Kidney glomerular epithelial cell (primary cell): ENCODE data around the gene DRC1.

ENCODE experiments used
- DNase-seq: peaks from one replicate; lab custom pipeline; 2025; lab: John Stamatoyannopoulos, UW

DRC1 gene

DNA sequence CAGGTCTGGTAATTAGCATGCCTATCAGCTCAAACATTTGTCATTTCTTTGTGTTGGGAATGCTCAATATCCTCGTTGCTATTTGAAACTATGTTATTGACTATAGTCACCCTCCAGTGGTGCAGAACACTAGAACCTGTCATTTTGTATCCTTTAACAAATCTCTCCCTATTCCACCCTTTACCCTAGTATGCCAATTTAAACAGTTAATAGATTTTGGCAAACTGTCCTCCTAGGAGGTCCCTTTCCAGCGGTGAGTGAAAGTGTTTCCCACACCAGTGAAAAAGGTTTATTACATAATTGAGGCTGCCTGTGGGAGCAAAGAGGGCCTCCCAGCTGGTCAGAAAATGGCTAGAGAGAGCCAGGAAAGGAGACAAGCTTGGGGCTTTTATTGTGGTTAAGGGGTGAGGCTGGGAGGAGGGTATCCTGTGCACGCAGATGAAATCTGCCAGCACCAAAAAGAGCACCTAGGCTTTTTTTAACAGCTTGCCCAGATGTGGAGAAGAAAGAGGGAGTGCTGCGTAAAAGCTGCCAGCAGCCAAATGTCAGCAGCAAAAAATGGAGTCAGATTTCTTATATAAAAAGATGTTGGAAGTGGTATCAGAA lies 1.8 kb upstream of the DRC1 start:
- DNase-seq = peak; percentile 14

DNA sequence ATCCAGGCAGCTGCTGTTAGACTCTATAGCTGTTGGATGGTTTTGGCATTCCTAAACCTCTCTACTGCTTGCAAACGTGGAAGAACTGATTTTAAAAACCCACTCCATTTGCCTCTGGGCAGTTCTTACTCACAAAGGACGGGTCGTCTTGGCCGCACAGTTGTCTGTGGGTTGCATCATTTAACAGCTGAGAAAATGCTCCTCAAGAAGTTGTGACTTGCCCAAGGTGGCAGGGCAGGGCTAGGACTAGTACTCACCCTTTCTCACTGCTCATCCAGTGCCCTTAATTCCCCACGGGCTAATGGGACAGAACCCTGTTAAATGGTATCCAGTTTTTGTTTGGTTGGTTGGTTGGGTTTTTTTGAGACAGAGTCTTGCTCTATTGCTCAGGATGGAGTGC lies 997 bp upstream of the DRC1 start:
- DNase-seq = no peak

DNA sequence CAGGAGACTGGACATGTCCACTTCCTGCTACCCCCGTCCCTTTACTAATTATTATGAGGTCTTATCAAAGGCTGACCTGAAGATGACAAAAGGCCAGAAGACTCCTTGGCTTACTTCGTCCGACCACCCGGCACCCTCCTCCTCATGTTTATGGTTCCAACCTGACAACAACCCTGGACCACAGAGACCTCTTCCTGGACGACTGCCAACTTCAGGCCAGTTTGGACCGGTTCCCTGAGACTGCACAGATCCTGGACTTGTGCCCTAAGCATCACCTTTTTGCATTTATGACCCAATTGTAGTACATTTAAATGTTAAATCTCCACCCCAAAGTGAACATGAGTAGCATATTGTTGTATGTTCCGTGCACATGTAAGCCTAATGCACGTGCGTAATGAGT lies 5.8 kb downstream of the DRC1 start:
- no peak for DNase-seq

DNA sequence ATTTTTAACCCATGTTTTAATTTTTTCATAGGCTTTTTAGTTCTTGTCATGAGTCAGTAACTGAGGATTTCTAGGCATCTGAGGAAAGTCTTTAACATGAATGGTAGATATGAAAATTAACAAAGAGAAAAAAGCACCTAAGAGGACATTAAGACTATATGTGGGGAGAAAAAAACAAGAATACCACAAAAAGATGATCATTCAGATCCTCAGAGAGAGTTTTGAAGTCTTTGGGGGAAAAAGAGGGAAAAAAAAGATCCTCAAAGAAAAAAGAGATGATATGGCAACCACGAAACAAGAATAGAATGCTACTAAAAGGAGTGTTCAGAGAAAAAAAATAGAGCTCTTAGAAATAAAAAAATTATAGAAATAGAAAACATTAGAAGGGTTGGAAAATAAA lies 8.1 kb downstream of the DRC1 start:
- DNase-seq = no peak

DNA sequence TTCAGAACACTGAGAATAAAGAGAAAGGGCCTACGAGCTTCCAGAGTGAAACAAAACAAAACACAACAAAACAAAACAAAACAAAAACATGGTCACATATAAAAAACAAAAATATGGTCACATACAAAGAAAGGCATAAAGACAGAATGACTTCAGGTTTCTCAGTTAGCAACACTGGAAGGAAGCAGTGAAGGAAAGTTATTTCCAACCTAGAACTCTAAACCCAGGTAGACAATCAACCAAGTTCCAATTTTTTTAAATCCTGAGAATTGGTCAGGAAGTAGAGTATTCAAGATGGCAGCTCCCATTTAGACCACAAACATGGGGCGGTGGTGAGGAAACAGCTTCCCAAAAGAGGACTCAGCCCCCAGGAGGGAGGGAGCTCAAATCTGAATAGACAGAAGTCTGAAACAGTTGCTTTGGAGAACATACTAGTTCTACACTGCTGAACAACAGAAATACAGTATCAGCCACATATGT lies 9.1 kb downstream of the DRC1 start:
- no peak for DNase-seq

DNA sequence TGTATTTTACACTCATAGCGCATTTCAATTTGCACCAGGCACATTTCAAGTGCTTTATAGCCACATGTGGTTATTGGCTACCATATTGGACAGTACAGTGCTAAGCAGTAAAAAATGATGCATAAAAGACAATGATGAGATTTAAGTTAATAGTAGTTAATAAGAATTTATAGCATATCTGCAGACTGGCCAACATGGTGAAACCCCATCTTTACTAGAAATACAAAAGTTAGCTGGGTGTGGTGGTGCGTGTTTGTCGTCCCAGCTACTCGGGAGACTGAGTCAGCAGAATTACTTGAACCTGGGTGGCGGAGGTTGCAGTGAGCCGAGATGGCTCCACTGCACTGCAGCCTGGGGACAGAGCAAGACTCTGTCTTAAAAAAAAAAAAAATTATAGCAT lies 9.7 kb downstream of the DRC1 start:
- DNase-seq = no peak

DNA sequence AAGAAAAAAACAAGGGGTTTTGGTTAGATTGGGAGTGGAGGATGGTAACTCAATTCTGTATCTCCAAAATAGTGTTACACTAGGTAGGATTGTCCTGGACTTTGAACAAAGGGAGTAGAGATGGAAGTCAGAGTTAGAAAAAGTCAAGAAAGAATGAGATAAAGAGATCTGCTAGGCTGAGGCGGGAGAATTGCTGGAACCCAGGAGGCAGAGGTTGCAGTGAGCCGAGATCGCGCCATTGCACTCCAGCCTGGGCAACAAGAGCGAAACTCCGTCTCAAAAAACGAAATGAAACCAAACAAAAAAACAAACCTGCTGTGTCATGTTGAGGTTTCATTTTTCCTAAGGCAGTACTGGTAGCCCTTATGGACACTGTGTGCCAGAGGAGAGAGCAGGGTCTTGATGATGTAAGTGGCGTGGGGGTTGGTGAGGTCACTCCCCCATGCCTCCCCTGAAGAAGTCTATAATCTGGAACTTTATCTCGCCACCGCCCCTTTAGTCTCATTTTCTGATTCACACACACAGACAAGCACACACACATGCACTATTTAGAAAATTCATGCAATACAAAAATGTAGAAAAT lies 10.5 kb downstream of the DRC1 start:
- no peak for DNase-seq

DNA sequence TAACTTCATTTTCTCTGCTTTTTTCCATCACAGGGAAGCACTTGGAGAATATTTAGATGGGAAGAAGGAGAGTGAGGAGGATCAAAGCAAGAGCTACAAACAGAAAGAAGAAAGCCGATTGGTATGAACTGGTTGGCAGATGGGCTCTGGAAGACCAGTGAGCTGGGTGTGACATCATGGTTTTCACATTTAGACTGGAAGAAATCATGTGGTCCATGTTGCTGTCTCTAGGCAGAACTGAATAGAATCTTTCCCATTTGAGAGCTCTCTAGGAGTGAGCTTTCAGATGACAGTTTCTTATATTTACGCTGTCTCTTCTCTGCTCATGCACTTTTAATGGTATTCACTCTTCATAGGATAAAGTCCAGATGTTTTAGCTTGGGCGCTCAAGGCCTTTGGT lies 12.6 kb downstream of the DRC1 start:
- DNase-seq = no peak

DNA sequence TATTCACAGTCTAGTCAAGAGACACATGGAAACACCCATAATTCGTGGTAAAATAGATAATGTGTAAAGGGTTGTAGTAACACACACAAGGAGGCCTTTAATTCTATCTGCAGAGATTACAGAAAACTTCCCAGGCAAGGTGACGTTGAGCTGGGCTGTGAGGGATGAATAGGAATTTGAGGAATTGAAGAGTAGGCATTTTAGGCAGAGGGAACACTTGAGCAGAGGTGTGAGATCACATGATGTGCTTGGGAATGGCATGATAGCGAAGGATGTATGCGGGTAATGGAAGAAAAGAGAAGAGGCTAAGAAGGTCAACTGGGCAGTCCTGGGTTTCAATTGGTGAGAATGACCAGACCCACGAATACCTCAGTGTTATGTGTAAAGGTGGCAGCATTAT lies 20.2 kb downstream of the DRC1 start:
- DNase-seq = no peak

DNA sequence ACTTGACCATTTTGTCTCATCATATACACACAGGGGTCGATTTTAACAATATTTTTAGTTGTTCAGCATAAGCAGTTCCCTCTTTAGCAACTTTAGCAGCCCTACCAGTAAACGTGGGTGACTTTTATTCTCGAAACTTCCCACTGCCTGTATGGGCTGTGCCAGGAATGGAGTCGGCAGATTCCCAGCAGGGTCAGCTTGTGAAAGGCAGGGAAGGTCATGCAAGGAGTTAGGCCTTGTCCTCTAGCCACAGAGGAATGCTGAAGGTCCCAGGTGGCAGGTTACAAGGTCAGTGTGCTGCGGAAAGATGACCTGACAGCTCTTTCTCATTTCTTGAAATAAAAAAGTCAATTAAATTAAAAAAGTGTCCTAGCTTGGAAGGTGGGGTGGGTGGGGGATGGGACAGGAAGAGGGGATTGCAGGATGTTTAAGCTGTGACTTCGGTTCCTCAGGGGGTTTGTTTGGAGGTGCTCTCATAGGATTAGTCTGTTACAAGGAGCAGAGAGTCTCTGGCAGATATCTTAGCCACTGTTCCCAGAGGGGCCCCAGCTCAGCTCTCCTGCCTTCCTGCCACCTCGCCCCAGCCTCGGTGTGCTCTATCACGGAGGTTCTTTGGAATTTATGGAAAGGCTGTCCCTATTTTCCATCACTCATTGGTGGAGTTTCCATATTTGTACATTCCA lies 21.4 kb downstream of the DRC1 start:
- no peak for DNase-seq

DNA sequence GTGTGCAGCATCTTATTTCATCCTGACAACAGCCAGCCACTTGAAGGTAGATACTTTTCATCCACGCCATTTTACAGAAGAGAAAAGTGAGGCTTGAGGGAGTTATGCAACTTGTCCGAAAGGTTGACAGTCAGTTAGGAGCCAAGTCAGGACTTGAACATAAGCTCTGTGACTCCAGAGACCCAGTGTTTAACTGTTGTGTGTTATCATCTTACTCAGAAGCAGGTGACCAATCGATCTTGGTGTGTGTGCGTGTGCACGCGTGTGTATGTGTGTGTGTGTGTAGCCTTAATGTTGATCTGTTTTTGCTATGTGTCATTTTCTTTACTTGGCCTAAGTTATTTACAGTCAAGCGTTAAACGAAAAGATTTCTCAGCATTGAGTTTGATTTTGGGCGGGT lies 22.0 kb downstream of the DRC1 start:
- no peak for DNase-seq

DNA sequence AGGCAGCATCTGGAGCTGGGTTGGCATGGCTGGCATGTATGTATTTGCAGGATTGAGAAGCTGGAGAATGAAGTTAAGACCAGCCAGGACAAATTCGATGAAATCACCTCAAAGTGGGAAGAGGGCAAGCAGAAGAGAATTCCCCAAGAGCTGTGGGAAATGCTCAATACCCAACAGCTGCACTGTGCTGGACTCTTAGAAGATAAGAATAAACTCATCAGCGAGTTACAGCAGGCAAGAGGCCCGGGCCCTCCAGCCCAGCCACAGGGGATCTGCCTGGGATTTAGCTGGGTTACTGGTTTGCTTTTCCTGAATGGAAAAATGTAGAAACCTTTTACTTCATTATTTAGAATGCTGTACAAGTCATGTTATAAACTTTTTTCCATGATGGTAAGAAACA lies 22.5 kb downstream of the DRC1 start:
- DNase-seq = no peak

DNA sequence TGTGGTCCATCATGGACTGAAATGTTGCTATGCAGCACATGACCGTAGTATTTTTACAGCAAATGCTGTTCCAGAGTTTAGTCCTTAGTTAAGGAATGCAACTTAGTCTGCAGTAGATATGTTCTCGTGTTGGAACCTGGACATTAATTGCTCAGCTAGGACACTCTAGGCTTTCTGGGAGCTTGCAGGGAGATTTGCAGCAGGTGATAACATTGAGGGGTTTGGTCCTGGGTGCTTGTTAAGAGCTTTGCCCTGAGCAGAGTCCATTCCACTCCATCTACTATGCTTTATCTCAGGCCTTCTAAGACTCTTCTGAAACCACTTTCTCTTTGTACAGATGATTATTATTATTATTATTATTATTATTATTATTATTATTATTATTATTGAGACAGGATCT lies 27.1 kb downstream of the DRC1 start:
- DNase-seq = no peak

DNA sequence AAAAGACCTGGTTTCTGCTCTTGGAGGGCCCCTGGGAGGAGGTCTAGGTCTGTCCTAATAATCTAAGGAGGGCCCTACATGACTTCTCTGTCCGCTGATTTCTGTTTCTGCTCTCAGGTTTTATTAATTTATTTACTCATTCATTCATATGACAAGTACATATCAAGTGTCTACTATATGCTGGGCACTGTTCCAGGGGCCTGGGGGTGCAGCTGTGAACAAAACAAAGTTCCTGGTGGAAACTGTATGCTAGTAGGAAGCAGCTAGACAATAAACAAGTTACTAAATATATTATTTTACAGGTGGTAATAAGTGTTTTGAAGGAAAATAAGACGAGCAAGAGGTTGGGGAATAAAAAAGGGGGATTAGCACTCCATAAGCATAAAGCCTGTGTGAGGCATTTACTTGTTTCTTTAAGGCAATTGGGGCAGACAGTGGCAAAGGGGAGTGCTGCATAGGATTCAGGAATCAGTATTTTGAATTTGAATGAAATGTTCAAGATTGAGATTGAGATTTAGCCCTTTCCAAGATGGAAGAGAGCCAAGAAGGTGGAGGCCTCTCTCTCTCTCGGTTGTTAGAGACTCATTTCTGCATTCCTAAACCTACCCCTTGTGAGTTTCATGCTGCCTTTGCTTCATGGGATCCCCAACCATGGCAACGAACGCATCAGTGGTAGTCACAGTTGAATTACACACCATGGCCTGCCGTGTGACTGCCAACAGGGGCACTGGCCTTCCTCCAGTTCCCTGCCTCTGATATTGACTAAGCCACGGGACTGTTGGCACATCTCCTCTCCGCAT lies 28.3 kb downstream of the DRC1 start:
- DNase-seq = no peak

DNA sequence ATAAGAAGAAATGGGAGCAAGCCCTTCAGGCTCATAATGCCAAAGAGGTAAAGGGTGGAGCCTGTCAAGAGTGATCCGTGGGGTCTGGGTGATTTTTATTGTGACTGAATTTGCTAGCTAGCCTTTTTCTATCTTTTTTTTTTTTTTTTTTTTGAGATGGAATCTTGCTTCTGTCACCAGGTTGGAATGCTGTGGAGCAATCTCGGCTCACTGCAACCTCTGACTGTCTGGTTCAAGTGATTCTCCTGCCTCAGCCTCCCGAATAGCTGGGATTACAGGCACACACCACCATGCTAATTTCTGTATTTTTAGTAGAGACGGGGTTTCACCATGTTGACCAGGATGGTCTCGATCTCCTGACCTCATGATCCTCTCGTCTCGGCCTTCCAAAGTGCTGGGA lies 29.1 kb downstream of the DRC1 start:
- DNase-seq = no peak

DNA sequence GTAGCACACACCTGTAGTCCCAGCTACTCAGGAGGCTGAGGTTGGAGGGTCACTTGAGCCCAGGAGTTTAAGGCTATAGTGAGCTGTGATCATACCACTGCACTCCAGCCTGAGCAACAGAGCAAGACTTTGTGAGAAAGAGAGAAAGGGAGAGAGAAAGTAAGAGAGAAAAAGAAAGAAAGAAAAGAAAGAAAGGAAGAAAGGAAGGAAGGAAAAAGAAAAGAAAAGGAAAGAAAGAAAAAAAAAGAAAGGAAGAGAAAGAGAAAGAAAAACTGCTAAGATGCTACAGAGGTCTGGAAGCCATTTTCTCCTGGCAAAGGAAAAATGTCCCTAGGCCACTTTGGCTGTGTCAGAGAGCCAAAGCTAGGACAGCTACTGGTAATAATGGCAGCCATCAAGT lies 30.6 kb downstream of the DRC1 start:
- no peak for DNase-seq

DNA sequence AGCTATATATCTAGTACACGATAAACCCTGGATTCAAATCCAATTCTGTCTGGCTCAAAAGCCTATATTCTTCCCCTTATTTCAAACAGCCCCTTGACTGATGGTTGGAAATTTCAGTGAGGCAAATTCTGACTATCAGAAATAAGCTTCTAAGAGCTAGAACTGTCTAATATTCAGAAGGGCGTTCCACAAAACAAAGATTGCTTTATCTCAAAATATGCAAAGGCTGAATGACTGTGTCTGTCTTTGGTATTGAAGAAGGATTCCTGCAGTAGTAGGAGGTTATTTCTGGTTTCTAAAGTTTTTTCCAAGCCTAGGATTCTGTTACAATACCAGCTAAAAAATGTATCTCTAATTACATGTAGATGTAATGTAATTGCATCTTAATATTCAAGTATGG lies 31.1 kb downstream of the DRC1 start:
- DNase-seq = no peak

DNA sequence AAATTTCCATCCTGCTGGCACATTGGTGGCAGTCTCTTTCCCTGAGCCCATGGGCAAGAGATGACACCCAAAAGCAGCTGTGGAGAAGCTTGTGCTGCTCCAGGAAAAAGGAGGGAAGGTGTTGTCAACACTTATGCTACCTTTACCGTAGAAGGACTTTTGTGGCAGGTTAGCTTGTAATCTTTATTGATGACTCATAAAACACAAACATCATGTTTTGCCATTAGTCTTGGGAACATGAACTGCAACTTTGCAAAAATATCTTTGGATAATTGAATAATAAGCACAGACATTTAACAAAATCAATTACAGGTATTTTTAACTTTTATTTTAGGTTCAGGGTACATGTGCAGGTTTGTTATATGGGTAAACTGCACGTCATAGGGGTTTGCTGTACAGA lies 33.4 kb downstream of the DRC1 start:
- DNase-seq = no peak

DNA sequence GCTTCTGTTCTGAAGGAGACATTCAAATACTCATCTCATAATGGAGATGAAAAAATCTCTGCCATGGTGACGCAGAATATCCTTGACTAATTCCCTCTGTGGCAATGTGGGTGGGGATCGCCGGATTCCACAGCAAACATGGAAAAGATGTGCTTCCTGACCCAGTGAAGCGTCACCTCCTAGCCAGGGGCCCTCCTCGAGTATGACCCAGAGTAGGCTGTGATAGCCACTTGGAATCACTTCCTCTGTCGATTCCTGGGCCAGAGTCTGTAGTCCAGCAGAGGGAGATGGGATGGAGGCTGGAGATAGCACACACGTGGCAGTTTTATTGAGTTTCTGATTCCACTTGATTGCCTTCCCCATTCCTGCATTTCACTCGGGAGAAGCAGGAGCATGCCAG lies 36.8 kb downstream of the DRC1 start:
- DNase-seq = peak; percentile 1

DNA sequence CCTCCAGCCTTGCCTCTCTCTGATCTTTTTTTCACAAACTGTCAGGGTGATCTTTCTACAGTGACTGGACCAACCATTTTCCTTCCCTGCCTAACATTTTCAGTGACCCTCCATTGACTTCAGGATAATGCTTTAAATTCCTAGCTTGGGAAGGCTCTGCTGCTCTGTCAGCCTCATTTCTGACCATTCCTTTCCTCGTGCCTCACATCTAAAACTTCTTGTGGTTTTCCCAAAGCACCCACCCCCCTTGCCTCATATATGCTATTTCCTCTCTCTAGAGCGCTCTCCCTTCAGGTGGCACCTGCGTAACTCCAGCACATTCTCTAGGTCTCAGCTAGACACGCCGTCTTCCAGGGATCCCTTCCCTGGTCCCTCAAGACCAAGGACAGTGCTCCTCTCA lies 37.2 kb downstream of the DRC1 start:
- DNase-seq = no peak

DNA sequence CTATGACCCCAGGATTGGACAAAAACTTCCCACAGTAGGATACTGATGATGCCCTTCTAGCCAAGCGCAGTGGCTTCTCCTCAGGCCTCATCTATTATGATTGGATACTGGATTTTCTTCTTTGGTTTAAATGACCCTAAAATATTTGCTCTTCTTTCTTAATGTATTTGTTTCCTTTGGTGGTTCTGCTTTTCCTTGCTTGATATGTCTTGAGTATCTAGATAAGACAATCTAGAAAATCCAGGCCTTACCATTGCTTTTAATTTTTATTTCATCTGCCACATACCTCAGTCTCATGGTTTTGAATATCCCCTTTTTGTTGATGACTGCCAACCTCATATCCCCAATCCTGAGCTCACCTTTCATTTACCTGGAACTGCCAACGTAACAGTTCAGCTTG lies 40.6 kb downstream of the DRC1 start:
- DNase-seq = no peak

DNA sequence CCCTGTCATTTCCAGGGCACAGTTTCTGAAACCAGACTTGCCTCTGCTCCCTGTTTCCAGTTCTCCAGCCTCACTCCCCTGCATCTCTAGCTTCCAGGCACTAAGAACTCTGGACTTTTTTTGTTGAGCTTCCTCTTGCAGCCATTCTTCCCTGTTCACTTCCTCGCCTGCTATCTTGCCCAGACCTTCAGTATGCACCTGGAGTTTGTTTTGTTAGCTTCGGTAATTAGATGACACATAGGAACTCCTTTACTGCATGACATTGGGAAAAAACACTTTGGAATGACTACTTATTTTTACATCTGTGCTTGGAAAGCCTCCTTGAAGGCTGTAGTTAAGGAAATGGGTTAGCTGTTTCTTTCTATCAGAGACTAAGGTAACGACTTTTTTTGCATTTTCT lies 41.0 kb downstream of the DRC1 start:
- DNase-seq = no peak

DNA sequence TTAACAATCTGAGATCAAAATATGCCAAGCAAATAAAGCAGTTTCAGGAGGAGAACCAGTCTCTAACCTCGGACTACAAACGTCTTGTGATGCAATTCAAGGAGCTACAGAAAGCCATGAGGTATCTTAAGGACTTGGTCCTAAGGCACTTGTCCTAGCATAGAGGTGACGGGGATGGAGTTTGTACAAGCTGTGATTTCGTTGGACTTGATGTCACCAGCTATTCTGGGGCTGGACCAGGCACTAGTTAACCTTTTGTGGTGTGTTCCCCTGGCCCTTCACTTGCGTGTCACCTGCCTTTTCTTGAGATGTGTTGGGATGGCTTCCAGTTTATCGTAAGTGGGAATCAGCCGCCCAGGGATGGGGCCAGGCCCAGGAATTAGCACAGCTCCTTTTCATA lies 42.5 kb downstream of the DRC1 start:
- no peak for DNase-seq
